Epithelial cell of esophagus (primary cell): Measurements from ENCODE around the gene PDLIM1.

Experiments
- DNase-seq: peaks from one replicate; pipeline ENCODE4 v3.0.0; 2010; ENCODE audit warnings: low read depth
- H3K4me3 ChIP-seq: 2 replicates; pipeline ENCODE4 v1.5.1; 2011; ENCODE audit warnings: mild to moderate bottlenecking, low read length, control low read depth
- TF ChIP-seq, protein P1 (sequence below): IDR thresholded peaks from 2 replicates; pipeline ENCODE4 v1.5.1; 2011; ENCODE audit warnings: low read depth, mild to moderate bottlenecking, low read length, control low read depth, inconsistent platforms; ENCODE audit not compliant: insufficient read depth; ENCODE audit errors: missing control alignments

Gene PDLIM1

DNA sequence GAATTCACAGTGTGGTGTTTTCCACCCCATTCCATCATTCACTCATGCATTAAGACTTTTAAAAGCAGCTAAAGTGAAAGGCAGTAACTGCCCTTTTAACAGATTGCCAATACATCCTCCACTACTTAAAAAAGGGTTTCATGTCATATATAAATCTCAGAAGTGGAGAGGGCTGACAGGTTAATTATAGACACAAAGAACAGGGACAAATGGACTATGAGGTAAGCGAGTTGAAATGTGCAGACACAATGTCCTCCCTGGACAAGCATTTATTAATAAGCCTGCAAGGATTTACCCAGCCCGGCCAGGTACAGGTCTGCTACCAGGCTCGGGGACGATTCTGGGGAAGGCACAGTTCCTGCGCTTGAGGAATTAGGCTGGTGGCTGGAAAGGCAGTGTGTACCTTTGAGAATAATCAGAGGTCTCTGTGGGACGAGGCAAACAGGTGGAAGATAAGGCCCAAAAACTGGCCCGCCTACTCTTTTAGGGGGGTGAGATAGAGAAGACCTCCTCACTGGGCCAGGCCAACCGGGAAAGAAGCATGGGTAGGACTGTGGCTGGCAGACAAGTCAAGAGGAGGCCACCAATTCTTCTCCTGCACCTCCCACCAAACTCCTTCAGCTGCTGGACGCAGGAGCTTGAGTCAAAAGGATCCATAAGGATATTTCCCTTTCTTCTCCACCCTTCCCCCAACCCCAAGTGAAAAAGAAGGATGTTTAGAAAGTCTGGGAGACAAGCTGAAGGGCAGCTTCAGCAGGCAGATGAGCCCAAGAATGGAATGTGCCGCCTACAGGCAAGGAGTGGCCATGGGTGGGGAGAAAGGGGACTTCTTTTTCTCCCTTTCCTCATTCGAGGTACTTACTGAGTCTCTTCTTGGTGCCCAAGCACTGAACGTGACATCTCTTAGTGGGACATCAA, 1.5 kb downstream of the PDLIM1 start:
- TF ChIP-seq, protein P1, sequence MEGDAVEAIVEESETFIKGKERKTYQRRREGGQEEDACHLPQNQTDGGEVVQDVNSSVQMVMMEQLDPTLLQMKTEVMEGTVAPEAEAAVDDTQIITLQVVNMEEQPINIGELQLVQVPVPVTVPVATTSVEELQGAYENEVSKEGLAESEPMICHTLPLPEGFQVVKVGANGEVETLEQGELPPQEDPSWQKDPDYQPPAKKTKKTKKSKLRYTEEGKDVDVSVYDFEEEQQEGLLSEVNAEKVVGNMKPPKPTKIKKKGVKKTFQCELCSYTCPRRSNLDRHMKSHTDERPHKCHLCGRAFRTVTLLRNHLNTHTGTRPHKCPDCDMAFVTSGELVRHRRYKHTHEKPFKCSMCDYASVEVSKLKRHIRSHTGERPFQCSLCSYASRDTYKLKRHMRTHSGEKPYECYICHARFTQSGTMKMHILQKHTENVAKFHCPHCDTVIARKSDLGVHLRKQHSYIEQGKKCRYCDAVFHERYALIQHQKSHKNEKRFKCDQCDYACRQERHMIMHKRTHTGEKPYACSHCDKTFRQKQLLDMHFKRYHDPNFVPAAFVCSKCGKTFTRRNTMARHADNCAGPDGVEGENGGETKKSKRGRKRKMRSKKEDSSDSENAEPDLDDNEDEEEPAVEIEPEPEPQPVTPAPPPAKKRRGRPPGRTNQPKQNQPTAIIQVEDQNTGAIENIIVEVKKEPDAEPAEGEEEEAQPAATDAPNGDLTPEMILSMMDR: peak; percentile 40
- peak; percentile 69 for DNase-seq
- peak overlapping the region; percentile 86 for H3K4me3 ChIP-seq

DNA sequence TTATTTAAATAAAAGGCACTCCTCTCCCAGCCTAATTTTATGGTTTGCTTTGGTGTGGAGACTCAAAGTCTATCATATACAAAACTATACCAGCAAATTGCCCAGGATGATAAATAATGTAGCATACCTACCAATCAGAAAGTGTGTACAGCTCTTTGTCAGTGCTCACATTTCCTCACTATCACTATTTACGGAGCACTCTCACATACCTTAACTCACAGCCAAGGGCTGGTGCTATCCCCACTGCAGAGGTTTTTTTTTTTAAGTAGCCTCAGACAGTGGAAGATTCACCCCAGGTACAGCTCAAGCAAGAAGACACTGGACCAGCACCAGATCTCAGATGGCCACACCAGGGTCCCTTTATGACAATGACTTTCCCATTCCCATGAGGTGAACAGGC, 2.5 kb downstream of the PDLIM1 start:
- TF ChIP-seq, protein P1: no peak
- DNase-seq: no peak
- H3K4me3 ChIP-seq: peak overlapping the region; percentile 86

DNA sequence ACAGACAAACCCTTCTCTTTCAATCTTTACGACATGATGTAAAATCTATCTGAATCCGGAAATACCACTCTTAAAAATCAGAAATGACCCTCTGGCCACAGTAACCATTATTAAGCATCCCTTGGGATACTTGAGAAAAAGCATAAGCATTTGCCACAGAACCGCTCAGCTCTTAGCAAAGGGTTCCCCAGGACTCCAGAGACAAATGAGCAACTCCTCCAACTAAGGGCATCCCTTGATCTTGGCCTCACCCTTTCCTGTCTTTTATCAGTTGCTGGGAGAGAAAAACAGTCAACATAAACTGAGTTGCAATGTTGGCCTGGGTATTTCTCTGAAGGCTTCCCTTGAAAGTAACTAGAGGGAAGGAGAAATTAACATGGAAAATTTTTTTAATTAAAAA, 3.5 kb downstream of the PDLIM1 start:
- peak; percentile 19 for DNase-seq
- TF ChIP-seq, protein P1: no peak

DNA sequence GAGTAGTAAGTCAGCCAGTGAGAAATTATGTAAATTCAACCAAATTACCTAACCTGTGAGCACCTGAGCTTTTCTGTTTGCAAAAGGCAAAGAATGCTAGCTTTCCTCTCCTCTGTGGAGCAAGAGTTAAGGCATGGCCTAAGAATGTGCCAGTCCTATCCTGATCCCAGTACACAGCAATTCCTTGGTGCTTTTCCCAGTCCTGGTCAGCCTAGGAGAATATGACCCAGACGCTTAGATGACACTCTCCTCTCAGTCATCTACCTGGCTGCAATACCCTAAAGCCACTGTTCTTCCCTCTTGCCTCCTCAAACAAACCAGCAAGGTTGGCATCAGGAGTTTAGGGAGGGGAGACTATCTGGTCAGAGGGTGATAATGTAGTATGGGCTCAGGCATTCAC, 4.1 kb downstream of the PDLIM1 start:
- no peak overlapping the region for H3K4me3 ChIP-seq
- TF ChIP-seq, protein P1: no peak
- peak; percentile 34 for DNase-seq

More for the DNA sequence above, 3.5 kb downstream of the PDLIM1 start:
- peak overlapping the region; percentile 86 for H3K4me3 ChIP-seq

DNA sequence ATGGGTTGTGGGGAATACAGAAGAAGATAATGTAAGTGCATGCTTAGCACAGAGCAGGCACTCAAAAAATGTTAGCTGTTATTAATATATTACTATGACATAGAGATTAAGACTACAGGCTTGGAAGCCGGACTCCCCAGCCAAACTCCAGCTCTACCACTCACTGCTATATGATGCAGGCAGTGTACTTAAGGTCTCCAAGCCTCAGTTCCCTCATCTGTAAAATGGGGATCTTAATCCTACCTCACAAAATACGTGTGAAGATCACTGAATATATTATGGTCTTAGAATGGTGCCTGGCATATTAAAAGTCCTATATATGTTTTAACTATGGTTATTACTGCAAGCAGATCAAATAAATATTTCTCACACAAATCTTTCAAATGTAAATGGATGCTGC, 5.2 kb downstream of the PDLIM1 start:
- H3K4me3 ChIP-seq: no peak overlapping the region
- TF ChIP-seq, protein P1: no peak
- DNase-seq: no peak

DNA sequence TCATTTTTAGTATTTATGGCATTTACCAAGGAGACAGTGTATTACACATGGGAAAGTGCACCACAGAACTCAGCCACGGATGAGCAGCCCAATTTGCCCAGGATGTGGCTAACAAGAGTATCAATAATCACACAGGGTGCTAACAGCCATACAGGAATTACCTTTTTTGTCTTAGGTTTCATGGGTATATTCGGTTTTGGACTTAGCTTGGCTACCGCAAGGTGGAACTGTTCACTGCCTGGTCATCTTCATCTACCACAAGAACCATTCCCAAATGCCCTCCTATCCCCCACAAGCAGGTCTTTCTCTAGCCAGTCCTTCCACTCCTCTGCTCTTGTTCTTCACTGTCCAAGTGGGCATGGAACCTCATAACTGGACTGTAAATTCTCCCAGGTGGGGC, 6.0 kb downstream of the PDLIM1 start:
- DNase-seq: no peak
- TF ChIP-seq, protein P1: no peak

DNA sequence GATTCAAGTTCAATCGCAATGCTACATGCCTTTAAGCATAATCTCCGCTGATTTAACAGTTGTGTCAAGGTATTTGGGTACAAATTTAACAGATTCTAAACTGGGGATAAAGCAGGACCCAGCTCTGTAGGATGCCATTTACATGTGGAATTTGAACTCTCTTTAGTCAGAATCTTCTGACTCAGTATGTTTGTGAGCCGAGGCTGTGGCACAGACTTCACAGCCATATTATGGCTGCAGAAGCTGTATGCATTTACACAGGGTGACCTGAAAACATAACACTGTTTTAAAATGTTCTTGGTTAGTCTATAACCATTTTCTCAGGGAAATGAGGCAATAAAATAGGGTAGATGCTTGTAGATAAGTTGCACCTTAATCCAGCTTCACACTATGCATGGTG, 8.7 kb downstream of the PDLIM1 start:
- no peak overlapping the region for H3K4me3 ChIP-seq
- TF ChIP-seq, protein P1: no peak
- peak; percentile 26 for DNase-seq

More for the DNA sequence above, 6.0 kb downstream of the PDLIM1 start:
- H3K4me3 ChIP-seq: no peak overlapping the region
